Measurements from ENCODE around the gene SLC16A12.
"Not testable (repeated sequence)": the region's sequence is repeated elsewhere in the genome, so short reads cannot be mapped to it uniquely, and the experiment has no call there.

SLC16A12 gene

GRCh38 chr10:89412276-89412675 is 123.1 kb downstream of the SLC16A12 start:
- 92% methylated on average over 10 of the region's 10 CpGs for WGBS (ENCODE audit: insufficient coverage)
- peak in 2 of 3 donors; percentile 55 to 63 for DNase-seq
- H3K4me1 ChIP-seq (ENCODE audit: control extremely low read depth in 1 of 4, control insufficient read depth in 4 of 4, insufficient read depth in 4 of 4, low read length in 3 of 4), result peaks cover 9 to 26% (median 13%) of the 10 kb centered on the region in 4 experiments
- H3K4me3 ChIP-seq (ENCODE audit: control insufficient read depth in 1 of 7, extremely low read depth in 1 of 7, insufficient read depth in 4 of 7, low read depth in 2 of 7, low read length in 6 of 7); H3K9me3 ChIP-seq (ENCODE audit: control extremely low read depth in 1 of 5, control insufficient read depth in 4 of 5, insufficient read depth in 2 of 5, low read depth in 1 of 5, low read length in 4 of 5); H3K27ac ChIP-seq (ENCODE audit: insufficient read depth in 1 of 2, low read depth in 1 of 2, low read length in 2 of 2, poor library complexity in 1 of 2, severe bottlenecking in 2 of 2); H3K27me3 ChIP-seq (replicated peaks in 2 of 5; ENCODE audit: control insufficient read depth in 4 of 5, insufficient read depth in 5 of 5, low read length in 4 of 5); H3K36me3 ChIP-seq (ENCODE audit: control insufficient read depth in 4 of 4, insufficient read depth in 4 of 4, low read length in 3 of 4); POLR2A ChIA-PET: not testable (repeated sequence)
- CTCF ChIA-PET, result interaction anchor here (2.0 kb wide), 1 partner anchor 10 kb away, joined by 6 read pairs; no protein-coding TSS in a partner anchor

- DNase-seq; POLR2A ChIA-PET; H3K36me3 ChIP-seq (ENCODE audit: control insufficient read depth in 4 of 4, insufficient read depth in 4 of 4, low read length in 3 of 4); H3K9me3 ChIP-seq (ENCODE audit: control extremely low read depth in 1 of 5, control insufficient read depth in 4 of 5, insufficient read depth in 2 of 5, low read depth in 1 of 5, low read length in 4 of 5); H3K4me3 ChIP-seq (ENCODE audit: control insufficient read depth in 1 of 7, extremely low read depth in 1 of 7, insufficient read depth in 4 of 7, low read depth in 2 of 7, low read length in 6 of 7); H3K27me3 ChIP-seq (replicated peaks in 2 of 5; ENCODE audit: control insufficient read depth in 4 of 5, insufficient read depth in 5 of 5, low read length in 4 of 5); H3K27ac ChIP-seq (ENCODE audit: insufficient read depth in 1 of 2, low read depth in 1 of 2, low read length in 2 of 2, poor library complexity in 1 of 2, severe bottlenecking in 2 of 2): not testable (repeated sequence)
- 86% methylated on average over 1 of the region's 2 CpGs for WGBS (ENCODE audit: insufficient coverage)
- CTCF ChIA-PET, result interaction anchor here (2.0 kb wide), 1 partner anchor 9 kb away, joined by 6 read pairs; no protein-coding TSS in a partner anchor
- H3K4me1 ChIP-seq (ENCODE audit: control extremely low read depth in 1 of 4, control insufficient read depth in 4 of 4, insufficient read depth in 4 of 4, low read length in 3 of 4), result peaks cover 9 to 20% (median 13%) of the 10 kb centered on the region in 4 experiments
These were observed 124.3 kb downstream of the SLC16A12 start for GRCh38 chr10:89411135-89411534.

- H3K4me3 ChIP-seq (ENCODE audit: control insufficient read depth in 1 of 7, extremely low read depth in 1 of 7, insufficient read depth in 4 of 7, low read depth in 2 of 7, low read length in 6 of 7); DNase-seq; CTCF ChIA-PET; H3K27me3 ChIP-seq (replicated peaks in 2 of 5; ENCODE audit: control insufficient read depth in 4 of 5, insufficient read depth in 5 of 5, low read length in 4 of 5); H3K36me3 ChIP-seq (ENCODE audit: control insufficient read depth in 4 of 4, insufficient read depth in 4 of 4, low read length in 3 of 4); H3K9me3 ChIP-seq (ENCODE audit: control extremely low read depth in 1 of 5, control insufficient read depth in 4 of 5, insufficient read depth in 2 of 5, low read depth in 1 of 5, low read length in 4 of 5); H3K27ac ChIP-seq (ENCODE audit: insufficient read depth in 1 of 2, low read depth in 1 of 2, low read length in 2 of 2, poor library complexity in 1 of 2, severe bottlenecking in 2 of 2): not testable (repeated sequence)
- peaks cover 9 to 18% (median 11%) of the 10 kb centered on the region in 4 experiments for H3K4me1 ChIP-seq (ENCODE audit: control extremely low read depth in 1 of 4, control insufficient read depth in 4 of 4, insufficient read depth in 4 of 4, low read length in 3 of 4)
- POLR2A ChIA-PET, result interaction anchor here (0.7 kb wide), 1 partner anchor 1760 kb away, joined by 3 read pairs; no protein-coding TSS in a partner anchor
- WGBS (ENCODE audit: insufficient coverage), result 17% methylated on average over 1 of the region's 5 CpGs
These were observed 124.8 kb downstream of the SLC16A12 start for GRCh38 chr10:89410551-89410950.

GRCh38 chr10:89409282-89409681 is 126.1 kb downstream of the SLC16A12 start:
- H3K36me3 ChIP-seq (ENCODE audit: control insufficient read depth in 4 of 4, insufficient read depth in 4 of 4, low read length in 3 of 4); H3K27ac ChIP-seq (ENCODE audit: insufficient read depth in 1 of 2, low read depth in 1 of 2, low read length in 2 of 2, poor library complexity in 1 of 2, severe bottlenecking in 2 of 2); CTCF ChIA-PET; H3K4me3 ChIP-seq (ENCODE audit: control insufficient read depth in 1 of 7, extremely low read depth in 1 of 7, insufficient read depth in 4 of 7, low read depth in 2 of 7, low read length in 6 of 7); H3K9me3 ChIP-seq (ENCODE audit: control extremely low read depth in 1 of 5, control insufficient read depth in 4 of 5, insufficient read depth in 2 of 5, low read depth in 1 of 5, low read length in 4 of 5); POLR2A ChIA-PET; DNase-seq; H3K27me3 ChIP-seq (replicated peaks in 2 of 5; ENCODE audit: control insufficient read depth in 4 of 5, insufficient read depth in 5 of 5, low read length in 4 of 5): not testable (repeated sequence)
- 100% methylated on average over 5 of the region's 5 CpGs for WGBS (ENCODE audit: insufficient coverage)
- H3K4me1 ChIP-seq (ENCODE audit: control extremely low read depth in 1 of 4, control insufficient read depth in 4 of 4, insufficient read depth in 4 of 4, low read length in 3 of 4), result peaks cover 6 to 10% (median 8%) of the 10 kb centered on the region in 4 experiments

GRCh38 chr10:89407792-89408191 is 127.6 kb downstream of the SLC16A12 start:
- POLR2A ChIA-PET; CTCF ChIA-PET; H3K27ac ChIP-seq (ENCODE audit: insufficient read depth in 1 of 2, low read depth in 1 of 2, low read length in 2 of 2, poor library complexity in 1 of 2, severe bottlenecking in 2 of 2); DNase-seq; H3K9me3 ChIP-seq (ENCODE audit: control extremely low read depth in 1 of 5, control insufficient read depth in 4 of 5, insufficient read depth in 2 of 5, low read depth in 1 of 5, low read length in 4 of 5); H3K4me1 ChIP-seq (ENCODE audit: control extremely low read depth in 1 of 4, control insufficient read depth in 4 of 4, insufficient read depth in 4 of 4, low read length in 3 of 4); H3K4me3 ChIP-seq (ENCODE audit: control insufficient read depth in 1 of 7, extremely low read depth in 1 of 7, insufficient read depth in 4 of 7, low read depth in 2 of 7, low read length in 6 of 7); H3K27me3 ChIP-seq (replicated peaks in 2 of 5; ENCODE audit: control insufficient read depth in 4 of 5, insufficient read depth in 5 of 5, low read length in 4 of 5): not testable (repeated sequence)
- H3K36me3 ChIP-seq (ENCODE audit: control insufficient read depth in 4 of 4, insufficient read depth in 4 of 4, low read length in 3 of 4), result peaks cover 0 to 14% (median 4%) of the 10 kb centered on the region in 4 experiments
- 100% methylated on average over 3 of the region's 3 CpGs for WGBS (ENCODE audit: insufficient coverage)

- H3K27ac ChIP-seq (ENCODE audit: insufficient read depth in 1 of 2, low read depth in 1 of 2, low read length in 2 of 2, poor library complexity in 1 of 2, severe bottlenecking in 2 of 2); H3K9me3 ChIP-seq (ENCODE audit: control extremely low read depth in 1 of 5, control insufficient read depth in 4 of 5, insufficient read depth in 2 of 5, low read depth in 1 of 5, low read length in 4 of 5); H3K4me3 ChIP-seq (ENCODE audit: control insufficient read depth in 1 of 7, extremely low read depth in 1 of 7, insufficient read depth in 4 of 7, low read depth in 2 of 7, low read length in 6 of 7); POLR2A ChIA-PET; H3K27me3 ChIP-seq (replicated peaks in 2 of 5; ENCODE audit: control insufficient read depth in 4 of 5, insufficient read depth in 5 of 5, low read length in 4 of 5); DNase-seq; H3K4me1 ChIP-seq (ENCODE audit: control extremely low read depth in 1 of 4, control insufficient read depth in 4 of 4, insufficient read depth in 4 of 4, low read length in 3 of 4); CTCF ChIA-PET: not testable (repeated sequence)
- H3K36me3 ChIP-seq (ENCODE audit: control insufficient read depth in 4 of 4, insufficient read depth in 4 of 4, low read length in 3 of 4), result peaks cover 0 to 18% (median 10%) of the 10 kb centered on the region in 4 experiments
- WGBS (ENCODE audit: insufficient coverage), result 96% methylated on average over 4 of the region's 9 CpGs
These were observed 129.2 kb downstream of the SLC16A12 start for GRCh38 chr10:89406178-89406577.

- CTCF ChIA-PET, result interaction anchor here (1.4 kb wide), 1 partner anchor 11 kb away, joined by 3 read pairs; no protein-coding TSS in a partner anchor
- Histone ChIP-seq H3K4me3 (ENCODE audit: control insufficient read depth in 1 of 7, extremely low read depth in 1 of 7, insufficient read depth in 4 of 7, low read depth in 2 of 7, low read length in 6 of 7) (no peak overlapping the region), H3K27me3 (replicated peaks in 2 of 5; ENCODE audit: control insufficient read depth in 4 of 5, insufficient read depth in 5 of 5, low read length in 4 of 5) (no peaks in the 10 kb centered on the region), H3K9me3 (ENCODE audit: control extremely low read depth in 1 of 5, control insufficient read depth in 4 of 5, insufficient read depth in 2 of 5, low read depth in 1 of 5, low read length in 4 of 5) (no peaks in the 10 kb centered on the region), H3K4me1 (ENCODE audit: control extremely low read depth in 1 of 4, control insufficient read depth in 4 of 4, insufficient read depth in 4 of 4, low read length in 3 of 4) (no peaks in the 10 kb centered on the region), H3K27ac (ENCODE audit: insufficient read depth in 1 of 2, low read depth in 1 of 2, low read length in 2 of 2, poor library complexity in 1 of 2, severe bottlenecking in 2 of 2) (no peak overlapping the region), H3K36me3 (ENCODE audit: control insufficient read depth in 4 of 4, insufficient read depth in 4 of 4, low read length in 3 of 4) (peaks cover 0 to 18% (median 11%) of the 10 kb centered on the region in 4 experiments)
- 94% methylated on average over 9 of the region's 11 CpGs for WGBS (ENCODE audit: insufficient coverage)
- DNase-seq, result no peak
- POLR2A ChIA-PET, result no interaction called here
These were observed 131.0 kb downstream of the SLC16A12 start for GRCh38 chr10:89404104-89405047.
